GDM1 (cell line): ENCODE measurements around the gene ZNF442.
"Not testable (repeated sequence)": the region's sequence is repeated elsewhere in the genome, so short reads cannot be mapped to it uniquely, and the experiment has no call there.

Experiments
- DNase-seq: peaks from one replicate; lab custom pipeline; 2025; lab: John Stamatoyannopoulos, UW

ZNF442 gene

DNA sequence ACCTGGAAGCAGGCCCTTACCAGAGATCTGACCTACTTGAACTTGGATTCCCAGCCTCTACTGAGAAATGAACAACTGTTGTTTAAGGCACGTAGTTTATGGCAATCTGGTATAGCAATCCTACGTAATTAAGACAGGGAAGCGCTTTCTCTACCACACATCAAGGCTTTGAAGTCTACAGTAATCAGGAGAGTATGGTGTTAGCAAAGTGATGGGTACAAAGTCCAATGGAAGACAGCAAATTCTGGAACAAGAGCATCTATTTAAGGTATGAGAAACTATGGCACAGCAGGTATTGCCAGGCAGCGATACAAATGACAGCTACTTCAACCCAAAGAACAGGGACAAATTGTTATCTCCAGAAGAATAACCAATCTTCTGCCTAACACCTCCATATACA is 35.1 kb downstream of the ZNF442 start:
- no peak for DNase-seq

DNA sequence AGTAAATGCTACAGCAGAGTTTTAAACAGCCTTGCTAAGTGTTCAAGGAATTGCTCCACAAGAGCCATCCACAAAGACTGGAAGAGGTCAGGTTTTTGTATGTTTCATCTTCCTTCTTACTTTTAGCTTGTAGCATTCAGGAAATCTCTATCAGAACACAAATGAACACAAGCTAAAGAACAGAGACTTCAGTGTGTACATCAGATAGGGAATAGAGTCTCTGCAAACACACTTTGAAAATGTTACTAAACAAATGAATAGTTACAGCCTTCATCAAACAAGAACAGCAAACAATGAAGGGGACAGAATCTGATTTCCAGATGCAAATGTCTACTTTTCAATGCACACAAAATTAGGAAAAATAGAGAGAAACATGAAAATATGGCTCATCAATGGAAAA is 39.8 kb downstream of the ZNF442 start:
- no peak for DNase-seq

DNA sequence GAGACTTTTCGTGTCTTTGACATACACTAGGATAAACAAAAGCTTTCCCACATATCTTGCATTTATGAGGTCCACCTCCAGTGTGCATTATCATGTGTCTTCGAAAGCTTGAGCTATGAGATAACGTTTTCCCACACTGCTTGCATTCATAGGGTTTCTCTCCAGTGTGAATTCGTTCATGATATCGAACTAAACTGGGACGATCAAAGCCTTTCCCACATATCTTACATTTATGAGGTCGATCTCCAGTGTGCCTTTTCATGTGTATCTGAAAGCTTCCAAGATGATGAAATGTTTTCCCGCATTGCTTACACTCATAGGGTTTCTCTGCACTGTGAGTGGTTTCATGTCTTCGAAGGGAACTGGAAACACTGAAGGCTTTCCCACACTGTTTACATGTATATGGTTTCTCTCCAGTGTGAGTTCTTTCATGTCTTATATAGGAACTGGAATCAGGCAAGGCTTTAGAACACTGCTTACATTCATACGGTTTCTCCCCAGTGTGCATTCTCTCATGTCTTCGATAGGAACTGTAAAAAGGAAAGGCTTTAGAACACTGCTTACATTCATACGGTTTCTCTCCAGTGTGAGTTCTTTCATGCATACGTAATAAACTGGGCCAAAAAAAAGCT is 46.6 kb downstream of the ZNF442 start:
- no peak for DNase-seq

DNA sequence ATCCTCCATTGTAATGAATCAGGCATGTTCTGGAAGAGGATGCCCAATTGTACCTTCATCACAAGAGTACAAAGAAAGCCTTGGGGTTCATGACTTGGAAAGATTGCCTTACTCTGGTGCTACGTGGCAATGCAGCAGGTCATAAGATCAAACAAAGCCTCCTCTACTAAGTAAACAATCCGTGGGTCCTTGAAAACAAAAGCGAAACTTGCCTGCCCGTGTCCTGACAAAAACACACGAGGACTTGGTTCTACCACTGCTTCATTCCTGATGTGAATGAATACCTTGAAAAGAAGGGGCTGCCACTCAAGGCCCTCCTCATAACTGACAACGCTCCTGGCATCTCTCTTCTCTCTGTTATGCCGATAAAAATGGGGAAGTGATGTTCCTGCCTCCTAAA is 50.9 kb downstream of the ZNF442 start:
- no peak for DNase-seq

- DNase-seq: not testable (repeated sequence)
Observed at GRCh38 chr19:12308891-12309290, 56.6 kb downstream of the ZNF442 start.
